Posterior cingulate gyrus (tissue), 11 donors: ENCODE measurements around the gene KRTAP3-3.
A peak's percentile ranks its signal among the peaks of the same experiment; 100 is the strongest.
"Not testable (repeated sequence)": the region's sequence is repeated elsewhere in the genome, so short reads cannot be mapped to it uniquely, and the experiment has no call there.

ENCODE experiments used
- DNase-seq, 10 donors: peaks; one replicate each; pipeline versions ENCODE4 v3.0.0 to v3.0.0-alpha.2; 2020 to 2021; ENCODE audit warnings: mixed read lengths in 3 of 10
- intact Hi-C: fragments of 100-400 bp; cut with DNase I; formaldehyde crosslinking; loops from one replicate; pipeline ENCODE4 v1.15.1; 2023

KRTAP3-3 gene

GRCh38 chr17:41008811-41009210, 14.8 kb upstream of the KRTAP3-3 start, which contains the start of gene KRTAP3-1:
Gene KRTAP3-1, minus strand, starts transcription at chr17:41009128. Its CDS starts 54 bp downstream, at chr17:41009074.
- peak in 2 of 10 donors; percentile 47 to 72 for DNase-seq
- intact Hi-C loops = no loop called here

- peak in 1 of 10 donors; percentile 65 for DNase-seq
- intact Hi-C loops = no loop called here
These were observed 10.4 kb upstream of the KRTAP3-3 start for GRCh38 chr17:41004397-41004796.

- intact Hi-C loops = no loop called here
- no peak for DNase-seq
These were observed 10.0 kb upstream of the KRTAP3-3 start for GRCh38 chr17:41003926-41004325.

GRCh38 chr17:41002814-41003213, 8.8 kb upstream of the KRTAP3-3 start:
- intact Hi-C loops = no loop called here

GRCh38 chr17:41001795-41002194, 7.8 kb upstream of the KRTAP3-3 start:
- no peak for DNase-seq
- intact Hi-C loops = no loop called here

More at GRCh38 chr17:41002814-41003213, 8.8 kb upstream of the KRTAP3-3 start:
- DNase-seq = no peak

DNA sequence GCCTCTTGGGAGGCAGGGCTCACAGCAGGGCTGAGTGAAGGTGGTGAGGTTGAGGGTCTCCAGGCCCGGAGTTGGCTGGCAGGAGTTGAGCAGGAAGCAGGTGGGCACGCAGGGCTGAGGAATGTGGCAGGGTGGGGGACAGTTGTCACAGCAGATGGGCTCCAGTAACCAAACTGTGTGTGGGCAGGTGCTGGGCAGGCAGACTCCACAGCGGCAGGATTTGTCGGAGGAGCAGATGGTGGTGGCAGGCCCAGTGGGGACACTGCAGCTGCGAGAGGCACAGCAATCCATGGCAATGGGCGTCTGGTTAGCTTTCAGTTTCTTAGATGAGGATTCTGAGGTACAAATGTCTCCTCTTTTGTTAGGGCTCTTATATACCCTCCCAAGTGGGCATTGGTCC, 5.6 kb upstream of the KRTAP3-3 start, which contains the start of gene KRTAP3-2:
Gene KRTAP3-2, minus strand, starts transcription at position 344 of the 400 bp plus-strand sequence. Its CDS starts 53 bp downstream, at position 291.
- DNase-seq = peak in 8 of 10 donors; percentile 18 to 90 (median 31)
- intact Hi-C loops = not testable (repeated sequence)

- intact Hi-C loops = no loop called here
These were observed 3.4 kb upstream of the KRTAP3-3 start for GRCh38 chr17:40997361-40997760.

DNA sequence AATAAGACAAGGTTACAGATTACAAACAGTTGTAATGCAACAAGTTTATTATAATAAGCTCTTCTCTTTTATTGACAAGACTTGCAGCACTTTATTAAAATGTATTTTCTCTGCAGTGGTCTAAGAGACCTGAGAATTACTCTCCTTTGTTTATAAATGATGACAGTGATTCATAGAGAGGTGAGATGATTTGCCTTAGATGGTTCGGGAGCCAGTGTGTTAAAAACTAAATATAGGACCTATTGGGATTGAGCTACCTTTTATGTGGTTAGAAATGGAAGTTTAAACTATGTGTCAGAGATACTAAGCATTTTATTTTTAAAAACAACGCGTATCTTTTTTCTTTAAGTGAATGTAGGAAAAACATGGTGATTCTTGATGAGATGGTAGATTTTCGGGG, 2.9 kb upstream of the KRTAP3-3 start:
- no peak for DNase-seq
- intact Hi-C loops = no loop called here

More at GRCh38 chr17:40997361-40997760, 3.4 kb upstream of the KRTAP3-3 start:
- DNase-seq = no peak

DNA sequence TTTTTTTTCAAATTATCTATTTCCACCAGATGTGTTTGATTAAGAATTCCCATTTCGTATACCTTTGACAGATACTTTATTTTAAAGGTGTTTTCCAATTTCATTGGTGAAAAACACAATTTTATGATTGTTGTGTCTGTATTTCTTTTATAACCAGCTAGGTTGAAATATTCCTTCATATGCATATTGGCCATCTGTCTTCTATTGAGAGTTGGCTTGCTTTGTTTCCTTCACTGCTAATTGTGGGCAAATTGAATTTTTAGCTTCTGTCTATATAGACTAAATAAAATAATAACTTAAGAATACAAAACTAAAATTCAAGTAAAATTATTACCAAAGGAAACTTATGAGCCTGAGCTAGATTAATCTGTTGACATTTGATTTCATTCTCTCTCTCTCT, 1.2 kb upstream of the KRTAP3-3 start:
- intact Hi-C loops = no loop called here

GRCh38 chr17:40993084-40993483, 880 bp downstream of the KRTAP3-3 start:
- intact Hi-C loops = no loop called here
- DNase-seq = no peak

More for the DNA sequence above, 1.2 kb upstream of the KRTAP3-3 start:
- no peak for DNase-seq

GRCh38 chr17:40992666-40993065, 1.3 kb downstream of the KRTAP3-3 start:
- no peak for DNase-seq
- intact Hi-C loops = no loop called here

GRCh38 chr17:40986920-40987319, 7.0 kb downstream of the KRTAP3-3 start:
- DNase-seq = no peak
- intact Hi-C loops = no loop called here

- DNase-seq = no peak
- intact Hi-C loops = no loop called here
These were observed 9.7 kb downstream of the KRTAP3-3 start, which contains the start of gene KRT40 for GRCh38 chr17:40984226-40984625. Gene KRT40, minus strand, starts transcription at chr17:40984326. Its CDS starts 53 bp downstream, at chr17:40984273.

DNA sequence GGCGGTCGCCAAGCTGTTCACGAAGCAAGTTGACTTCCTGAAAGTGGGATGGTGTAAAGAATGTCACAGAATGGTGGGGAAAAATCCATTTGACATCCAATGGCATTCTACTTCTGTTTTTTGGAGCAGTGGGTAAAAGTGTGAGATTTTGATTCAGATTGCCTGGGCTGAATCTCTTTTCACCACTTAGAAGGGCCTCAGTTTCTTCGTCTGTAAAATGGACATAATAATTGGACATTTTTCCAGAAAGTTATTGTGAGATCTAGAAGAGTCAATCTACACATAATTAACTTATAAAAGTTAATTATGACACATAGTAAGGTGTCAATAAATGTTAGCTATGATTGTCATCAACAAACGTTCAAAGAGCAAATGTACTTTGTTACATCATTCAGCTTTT, 12.8 kb downstream of the KRTAP3-3 start:
- intact Hi-C loops = no loop called here
- DNase-seq = no peak

GRCh38 chr17:40980596-40980995, 13.4 kb downstream of the KRTAP3-3 start:
- intact Hi-C loops = no loop called here
- peak in 8 of 10 donors; percentile 11 to 92 (median 25) for DNase-seq

GRCh38 chr17:40980117-40980516, 13.8 kb downstream of the KRTAP3-3 start:
- no peak for DNase-seq
- intact Hi-C loops = no loop called here

- DNase-seq = peak in 1 of 10 donors; percentile 50
- intact Hi-C loops = no loop called here
These were observed 15.3 kb downstream of the KRTAP3-3 start for GRCh38 chr17:40978575-40979151.

- DNase-seq = no peak
- intact Hi-C loops = no loop called here
These were observed 18.4 kb downstream of the KRTAP3-3 start for GRCh38 chr17:40975516-40975915.

GRCh38 chr17:40974366-40974765, 19.6 kb downstream of the KRTAP3-3 start:
- DNase-seq = no peak
- intact Hi-C loops = no loop called here

- no peak for DNase-seq
- intact Hi-C loops = no loop called here
These were observed 26.4 kb downstream of the KRTAP3-3 start for GRCh38 chr17:40967582-40967981.

DNA sequence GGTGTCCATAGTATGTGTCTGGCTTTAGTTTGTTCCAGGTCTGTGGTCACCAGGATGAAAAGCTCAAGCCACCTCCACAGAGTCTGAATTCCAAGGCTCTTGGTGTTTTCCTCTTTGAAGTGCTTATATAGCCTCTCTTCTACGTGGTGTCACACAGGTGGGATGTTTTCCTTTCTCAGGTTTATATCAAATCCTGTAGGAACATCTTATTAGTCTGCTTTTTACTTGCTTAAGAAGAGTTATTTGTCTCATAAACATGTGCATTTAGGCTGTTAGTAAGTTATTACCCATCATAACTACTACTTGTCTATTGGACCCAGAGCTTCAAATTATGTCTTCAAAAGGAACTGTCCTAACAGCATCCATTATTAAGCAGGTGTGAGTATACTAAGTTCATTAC, 27.1 kb downstream of the KRTAP3-3 start, which contains the start of gene KRT39:
Gene KRT39, minus strand, starts transcription at position 101 of the 400 bp plus-strand sequence. Its CDS starts 92 bp downstream, at position 9.
- intact Hi-C loops = no loop called here
- no peak for DNase-seq

- intact Hi-C loops = no loop called here
- DNase-seq = no peak
These were observed 30.1 kb downstream of the KRTAP3-3 start for GRCh38 chr17:40963838-40964237.
